GM23338 (cell line): ENCODE results near the gene ZNF746. TPM values are rescaled to one million over a fixed set of nuclear protein-coding genes. Genes with fewer than 3 reads are reported as not detected.

Experiments used
- ATAC-seq: fragments of 200-7000 bp; cut with Tn5 transposase; 3 replicates; pipeline ENCODE4 v1.9.1; 2020
- DNase-seq: peaks from one replicate; pipeline ENCODE4 v3.0.0-alpha.2; 2015; ENCODE audit warnings: low spot score
- H2AFZ ChIP-seq: fragments of 200-600 bp; sonication (generic); 2 replicates; pipeline ENCODE4 v1.8.0; 2016; ENCODE audit warnings: antibody characterized with exemption, mild to moderate bottlenecking, moderate library complexity
- H3F3A ChIP-seq: fragments of 200-600 bp; sonication (generic); replicated peaks from 2 replicates; pipeline ENCODE4 v1.8.0; 2017; ENCODE audit warnings: antibody characterized with exemption, mixed run types, low read depth
- H3K27ac ChIP-seq: fragments of 200-600 bp; sonication (generic); 2 replicates; pipeline ENCODE4 v1.6.1; 2016; ENCODE audit warnings: low read depth
- H3K27me3 ChIP-seq: fragments of 200-600 bp; sonication (generic); 2 replicates; pipeline ENCODE4 v1.8.0; 2016; ENCODE audit warnings: mild to moderate bottlenecking, mixed run types, moderate library complexity; ENCODE audit not compliant: insufficient read depth
- H3K36me3 ChIP-seq: fragments of 200-600 bp; sonication (generic); 2 replicates; pipeline ENCODE4 v1.8.0; 2016; ENCODE audit warnings: mild to moderate bottlenecking; ENCODE audit not compliant: insufficient read depth
- H3K4me1 ChIP-seq: fragments of 200-600 bp; sonication (generic); 2 replicates; pipeline ENCODE4 v1.8.0; 2016; ENCODE audit warnings: mild to moderate bottlenecking, moderate library complexity; ENCODE audit not compliant: insufficient read depth
- H3K4me2 ChIP-seq: fragments of 200-600 bp; sonication (generic); 2 replicates; pipeline ENCODE4 v1.7.1; 2017; ENCODE audit warnings: mixed run types
- H3K4me3 ChIP-seq: fragments of 200-600 bp; sonication (generic); 2 replicates; pipeline ENCODE4 v1.6.1; 2016; ENCODE audit warnings: mixed run types
- H3K79me2 ChIP-seq: fragments of 200-600 bp; sonication (generic); replicated peaks from 2 replicates; pipeline ENCODE4 v1.8.0; 2017; ENCODE audit warnings: mild to moderate bottlenecking; ENCODE audit not compliant: insufficient read depth
- H3K9me2 ChIP-seq: fragments of 200-600 bp; sonication (generic); 2 replicates; pipeline ENCODE4 v1.8.0; 2017; ENCODE audit not compliant: insufficient read depth
- H4K20me1 ChIP-seq: fragments of 200-600 bp; sonication (generic); replicated peaks from 2 replicates; pipeline ENCODE4 v1.8.0; 2017; ENCODE audit warnings: mild to moderate bottlenecking; ENCODE audit not compliant: insufficient read depth
- H3K27ac Mint-ChIP-seq: 2 replicates; pipeline ENCODE4 v1.8.0; 2020; ENCODE audit warnings: inconsistent platforms, mild to moderate bottlenecking, moderate library complexity, mixed read lengths
- H3K27me3 Mint-ChIP-seq: 3 replicates; pipeline ENCODE4 v1.8.0; 2022; ENCODE audit warnings: low read depth, mild to moderate bottlenecking, moderate library complexity, mixed read lengths, inconsistent platforms; ENCODE audit not compliant: insufficient read depth, poor library complexity
- H3K36me3 Mint-ChIP-seq: 3 replicates; pipeline ENCODE4 v1.8.0; 2021; ENCODE audit warnings: low read depth, mild to moderate bottlenecking, inconsistent platforms, moderate library complexity, mixed read lengths
- H3K4me1 Mint-ChIP-seq: 3 replicates; pipeline ENCODE4 v1.8.0; 2020; ENCODE audit warnings: mild to moderate bottlenecking, inconsistent platforms, mixed read lengths
- H3K4me3 Mint-ChIP-seq: 3 replicates; pipeline ENCODE4 v1.8.0; 2021; ENCODE audit warnings: moderate library complexity, mild to moderate bottlenecking, inconsistent platforms, mixed read lengths
- H3K9me3 Mint-ChIP-seq: 3 replicates; pipeline ENCODE4 v1.8.0; 2020; ENCODE audit warnings: moderate library complexity, mild to moderate bottlenecking, inconsistent platforms, mixed read lengths
- CREB1 ChIP-seq: fragments of 250-450 bp; sonication (Bioruptor Pico); IDR thresholded peaks from 2 replicates; pipeline ENCODE4 v1.5.0; 2020; ENCODE audit warnings: low read depth, mild to moderate bottlenecking, moderate library complexity
- CTCF ChIP-seq, 2 experiments: fragments of 200-600 bp in 1 of 2; sonication (generic) in 1 of 2; conservative IDR thresholded peaks; 2 replicates each; pipeline versions ENCODE4 v1.5.1 to v1.6.1; 2016 to 2017; ENCODE audit warnings: antibody characterized with exemption in 2 of 2, low read depth in 2 of 2, mild to moderate bottlenecking in 2 of 2, moderate library complexity in 1 of 2
- ETS1 ChIP-seq: IDR thresholded peaks from 2 replicates; pipeline ENCODE4 v1.6.1; 2016; ENCODE audit warnings: antibody characterized with exemption
- EZH2 ChIP-seq: fragments of 200-600 bp; sonication (generic); IDR thresholded peaks from one replicate; pipeline ENCODE4 v1.8.0; 2017; ENCODE audit warnings: antibody characterized with exemption, mild to moderate bottlenecking, low read depth; ENCODE audit not compliant: unreplicated experiment
- EZH2phosphoT487 ChIP-seq: fragments of 200-600 bp; sonication (generic); IDR thresholded peaks from one replicate; pipeline ENCODE4 v1.8.1; 2018; ENCODE audit warnings: antibody characterized with exemption; ENCODE audit not compliant: unreplicated experiment
- JUNB ChIP-seq: IDR thresholded peaks from one replicate; pipeline ENCODE4 v1.6.1; 2016; ENCODE audit warnings: antibody characterized with exemption; ENCODE audit not compliant: unreplicated experiment
- NANOG ChIP-seq: IDR thresholded peaks from 2 replicates; pipeline ENCODE4 v1.6.1; 2016; ENCODE audit warnings: antibody characterized with exemption, borderline replicate concordance
- POLR2AphosphoS5 ChIP-seq: IDR thresholded peaks from 2 replicates; pipeline ENCODE4 v1.6.1; 2016; ENCODE audit warnings: antibody characterized with exemption, low read depth
- REST ChIP-seq: IDR thresholded peaks from one replicate; pipeline ENCODE4 v1.6.1; 2018; ENCODE audit warnings: antibody characterized with exemption; ENCODE audit not compliant: unreplicated experiment
- STAT1 ChIP-seq: IDR thresholded peaks from one replicate; pipeline ENCODE4 v1.6.1; 2016; ENCODE audit warnings: antibody characterized with exemption; ENCODE audit not compliant: unreplicated experiment
- ZNF114 ChIP-seq: fragments of 250-450 bp; sonication (Bioruptor Pico); IDR thresholded peaks from 2 replicates; pipeline ENCODE4 v1.5.0; 2020; ENCODE audit warnings: mild to moderate bottlenecking, moderate library complexity
- ZNF331 ChIP-seq: fragments of 250-450 bp; sonication (Bioruptor Pico); IDR thresholded peaks from 2 replicates; pipeline ENCODE4 v1.5.0; 2020; ENCODE audit warnings: low read depth, mild to moderate bottlenecking, moderate library complexity
- polyA plus RNA-seq: library from polyadenylated mRNA; unstranded; fragments of >200 nt; fragmentation: Nextera tagmentation; extraction: Ambion mirVana; gene quantifications from 2 replicates; pipeline ENCODE4 v1.2.1, GENCODE V29; 2016
- total RNA-seq: library from RNA; depleted of rRNA; stranded (reverse); fragments of >200 nt; shearing (Covaris generic); gene quantifications from 2 replicates; pipeline ENCODE4 v1.2.3, GENCODE V29; 2014

The ZNF746 gene
- total and polyA plus RNA-seq, 2 experiments from 2014 or later = 10.0 to 18.6 TPM

GRCh38 chr7:149547126-149547525 lies 49.5 kb upstream of the ZNF746 start (continued):
- TF ChIP-seq ETS1 (no peak), POLR2AphosphoS5 (no peak), NANOG (no peak), EZH2 (no peak)

- Histone ChIP-seq H3F3A (no peaks in the 10 kb centered on the region), H3K4me1 (no peaks in the 10 kb centered on the region), H3K4me2 (no peak overlapping the region), H4K20me1 (no peaks in the 10 kb centered on the region), H2AFZ (no peak overlapping the region), H3K36me3 (0 out of 2 replicates have a peak, but pooled peaks cover 6% of the 10 kb centered on the region), H3K27me3 (no peaks in the 10 kb centered on the region), H3K27ac (no peak overlapping the region), H3K4me3 (no peak overlapping the region), H3K9me2 (no peaks in the 10 kb centered on the region), H3K79me2 (no peaks in the 10 kb centered on the region)
- no peak for DNase-seq
- Mint-ChIP-seq H3K27me3 (no peaks in the 10 kb centered on the region), H3K4me1 (no peaks in the 10 kb centered on the region), H3K36me3 (peaks cover 61% of the 10 kb centered on the region), H3K4me3 (no peak overlapping the region), H3K27ac (no peak overlapping the region), H3K9me3 (peaks cover 10% of the 10 kb centered on the region; the same call in 2 of the 3 replicates)
- ATAC-seq = no peak
- no peak for TF ChIP-seq CTCF (conservative IDR thresholded peaks at IDR 0.05; ENCODE audit: low read depth in 2 of 2)
- TF ChIP-seq JUNB = no peak
- TF ChIP-seq EZH2 = no peak
- TF ChIP-seq CREB1 (CRISPR knock-in tag) = no peak
- no peak for TF ChIP-seq STAT1
- no peak for TF ChIP-seq ZNF114 (CRISPR knock-in tag)
- TF ChIP-seq REST = no peak
- no peak for TF ChIP-seq POLR2AphosphoS5
- no peak for TF ChIP-seq ETS1
- TF ChIP-seq ZNF331 (CRISPR knock-in tag) = no peak
- TF ChIP-seq EZH2phosphoT487 = no peak
Measured at GRCh38 chr7:149546331-149546730, 48.7 kb upstream of the ZNF746 start.
